Nephron progenitor cell (in vitro differentiated cells): ENCODE measurements around the gene IZUMO2.

Source experiments
- DNase-seq: peaks from one replicate; pipeline ENCODE4 v3.0.0; 2021
- H3K27ac Mint-ChIP-seq: 2 replicates; pipeline ENCODE4 v1.8.0; 2021; ENCODE audit warnings: mild to moderate bottlenecking, moderate library complexity, mixed read lengths
- H3K27me3 Mint-ChIP-seq: 2 replicates; pipeline ENCODE4 v1.8.0; 2021; ENCODE audit warnings: mild to moderate bottlenecking, low read depth, mixed read lengths; ENCODE audit not compliant: poor library complexity
- H3K36me3 Mint-ChIP-seq: 2 replicates; pipeline ENCODE4 v1.8.0; 2021; ENCODE audit warnings: low read depth, mixed read lengths
- H3K4me1 Mint-ChIP-seq: 2 replicates; pipeline ENCODE4 v1.8.0; 2021; ENCODE audit warnings: mixed read lengths
- H3K4me3 Mint-ChIP-seq: 2 replicates; pipeline ENCODE4 v1.8.0; 2021; ENCODE audit warnings: mild to moderate bottlenecking, moderate library complexity, mixed read lengths
- H3K9me3 Mint-ChIP-seq: 2 replicates; pipeline ENCODE4 v1.8.0; 2021; ENCODE audit warnings: mild to moderate bottlenecking, moderate library complexity, mixed read lengths
- TF ChIP-seq, protein P1 (sequence below): fragments of 200-600 bp; sonication (generic); IDR thresholded peaks from 2 replicates; pipeline ENCODE4 v1.5.0; 2021; ENCODE audit warnings: antibody characterized with exemption

The IZUMO2 gene

GRCh38 chr19:50199259-50199555, 36.1 kb upstream of the IZUMO2 start:
- Mint-ChIP-seq H3K36me3 (no peaks in the 10 kb centered on the region), H3K27me3 (peaks cover 80% of the 10 kb centered on the region), H3K27ac (no peak overlapping the region), H3K4me3 (no peak overlapping the region), H3K4me1 (no peaks in the 10 kb centered on the region), H3K9me3 (no peaks in the 10 kb centered on the region)
- DNase-seq, result no peak
- TF ChIP-seq, protein P1, sequence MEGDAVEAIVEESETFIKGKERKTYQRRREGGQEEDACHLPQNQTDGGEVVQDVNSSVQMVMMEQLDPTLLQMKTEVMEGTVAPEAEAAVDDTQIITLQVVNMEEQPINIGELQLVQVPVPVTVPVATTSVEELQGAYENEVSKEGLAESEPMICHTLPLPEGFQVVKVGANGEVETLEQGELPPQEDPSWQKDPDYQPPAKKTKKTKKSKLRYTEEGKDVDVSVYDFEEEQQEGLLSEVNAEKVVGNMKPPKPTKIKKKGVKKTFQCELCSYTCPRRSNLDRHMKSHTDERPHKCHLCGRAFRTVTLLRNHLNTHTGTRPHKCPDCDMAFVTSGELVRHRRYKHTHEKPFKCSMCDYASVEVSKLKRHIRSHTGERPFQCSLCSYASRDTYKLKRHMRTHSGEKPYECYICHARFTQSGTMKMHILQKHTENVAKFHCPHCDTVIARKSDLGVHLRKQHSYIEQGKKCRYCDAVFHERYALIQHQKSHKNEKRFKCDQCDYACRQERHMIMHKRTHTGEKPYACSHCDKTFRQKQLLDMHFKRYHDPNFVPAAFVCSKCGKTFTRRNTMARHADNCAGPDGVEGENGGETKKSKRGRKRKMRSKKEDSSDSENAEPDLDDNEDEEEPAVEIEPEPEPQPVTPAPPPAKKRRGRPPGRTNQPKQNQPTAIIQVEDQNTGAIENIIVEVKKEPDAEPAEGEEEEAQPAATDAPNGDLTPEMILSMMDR, result no peak

DNA sequence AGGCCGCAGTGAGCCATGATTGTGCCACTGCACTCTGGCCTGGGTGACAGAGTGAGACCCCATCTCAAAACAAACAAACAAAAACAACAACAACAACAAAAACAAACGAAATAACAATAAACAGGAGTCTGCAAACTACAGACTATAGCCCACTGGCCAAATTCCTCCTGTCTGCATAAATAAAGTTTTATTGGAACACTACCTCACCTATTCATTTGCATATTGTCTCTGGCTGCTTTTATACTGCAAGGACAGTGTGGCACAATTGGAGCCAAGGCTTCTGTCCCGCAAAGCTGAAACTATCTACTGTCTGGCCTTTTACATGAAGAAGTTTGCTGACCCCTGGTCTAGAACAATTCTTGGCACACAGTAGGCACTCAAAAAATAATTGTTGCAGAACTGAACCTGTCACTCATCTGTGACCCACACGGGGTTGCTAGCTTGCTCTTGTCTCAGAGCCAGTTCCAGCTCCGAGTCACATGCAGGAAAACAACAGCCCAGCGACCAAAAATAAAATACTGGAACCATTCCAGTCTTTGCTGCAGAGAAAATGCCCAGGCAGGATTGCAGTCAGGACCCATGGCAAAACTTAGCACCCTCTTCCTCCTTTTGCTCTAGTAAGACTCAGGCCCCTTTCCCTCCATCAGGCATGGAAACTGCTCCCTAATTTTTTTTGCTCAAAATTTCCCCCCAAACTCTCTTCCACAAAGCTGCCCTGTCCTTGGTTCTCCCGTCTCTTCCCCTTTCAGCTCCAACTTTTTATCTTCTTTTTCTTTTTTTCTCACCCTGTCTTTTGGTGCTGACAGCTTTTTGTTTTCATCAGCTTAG, 35.6 kb upstream of the IZUMO2 start:
- no peak overlapping the region for H3K27ac Mint-ChIP-seq
- peaks cover 81% of the 10 kb centered on the region for H3K27me3 Mint-ChIP-seq
- no peaks in the 10 kb centered on the region for H3K36me3 Mint-ChIP-seq
- no peak for DNase-seq
- H3K4me3 Mint-ChIP-seq, result no peak overlapping the region
- no peaks in the 10 kb centered on the region for H3K4me1 Mint-ChIP-seq
- TF ChIP-seq, protein P1, result no peak
- H3K9me3 Mint-ChIP-seq, result no peaks in the 10 kb centered on the region

- DNase-seq, result no peak
- Mint-ChIP-seq H3K4me1 (no peaks in the 10 kb centered on the region), H3K4me3 (no peak overlapping the region), H3K27me3 (peaks cover 79% of the 10 kb centered on the region), H3K27ac (no peak overlapping the region), H3K9me3 (no peaks in the 10 kb centered on the region), H3K36me3 (no peaks in the 10 kb centered on the region)
- TF ChIP-seq, protein P1, result no peak
These were observed 34.3 kb upstream of the IZUMO2 start for GRCh38 chr19:50197348-50197747.

DNA sequence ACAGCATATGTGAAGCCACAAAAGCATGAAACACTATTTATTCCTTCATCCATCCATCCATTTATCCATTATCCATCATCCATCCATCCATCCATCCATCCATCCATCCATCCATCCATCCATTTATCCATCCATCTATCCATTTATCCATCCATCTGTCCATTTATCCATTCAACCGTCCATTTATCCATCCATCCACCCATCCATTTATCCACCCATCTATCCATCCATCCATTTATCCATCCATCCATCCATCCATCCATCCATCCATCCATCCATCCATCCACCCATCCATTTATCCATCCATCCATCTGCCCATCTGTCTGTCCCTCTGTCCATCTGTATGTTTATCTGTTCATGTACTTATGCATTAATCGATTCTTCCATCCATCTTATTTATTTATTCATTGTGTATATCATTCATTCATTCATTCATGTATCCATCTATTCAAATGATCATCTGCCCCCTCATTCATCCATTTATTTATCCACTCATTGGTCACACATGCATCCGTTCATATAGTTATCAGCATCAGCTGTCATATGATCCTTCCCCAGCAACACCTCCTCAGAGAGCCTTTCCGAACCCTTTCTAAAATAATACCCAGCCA, 33.3 kb upstream of the IZUMO2 start:
- Mint-ChIP-seq H3K4me1 (no peaks in the 10 kb centered on the region), H3K9me3 (no peaks in the 10 kb centered on the region), H3K27ac (no peak overlapping the region), H3K27me3 (peaks cover 73% of the 10 kb centered on the region), H3K36me3 (no peaks in the 10 kb centered on the region), H3K4me3 (no peak overlapping the region)
- DNase-seq, result no peak
- TF ChIP-seq, protein P1, result no peak

DNA sequence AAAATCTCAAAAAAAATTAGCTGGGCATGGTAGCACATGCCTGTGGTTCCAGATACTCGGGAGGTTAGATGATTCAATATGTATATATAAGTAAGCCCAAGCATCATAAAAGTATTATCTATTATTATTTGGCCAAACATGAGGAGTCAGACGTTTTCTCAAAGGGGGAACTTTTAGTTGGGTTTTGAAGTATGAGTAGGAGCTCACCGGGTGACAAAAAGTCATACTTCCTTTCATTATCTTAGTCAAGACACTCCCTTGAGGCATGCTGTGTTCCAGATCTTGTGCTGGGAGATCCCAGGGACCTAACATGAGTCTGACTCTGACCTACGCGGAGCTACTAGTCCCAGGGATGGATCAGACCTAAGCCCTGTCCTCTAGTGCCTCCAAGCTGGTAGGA, 32.1 kb upstream of the IZUMO2 start:
- H3K9me3 Mint-ChIP-seq, result no peaks in the 10 kb centered on the region
- TF ChIP-seq, protein P1, result no peak
- no peak overlapping the region for H3K4me3 Mint-ChIP-seq
- H3K27ac Mint-ChIP-seq, result no peak overlapping the region
- no peaks in the 10 kb centered on the region for H3K4me1 Mint-ChIP-seq
- DNase-seq, result no peak
- H3K36me3 Mint-ChIP-seq, result no peaks in the 10 kb centered on the region
- peaks cover 66% of the 10 kb centered on the region for H3K27me3 Mint-ChIP-seq
